ENCODE results near the gene ZNF816. TPM values are rescaled to one million over a fixed set of nuclear protein-coding genes. Genes with fewer than 3 reads are reported as not detected.

The ZNF816 gene
- 2.3 and 5.4 TPM in 2 replicates for total RNA-seq

DNA sequence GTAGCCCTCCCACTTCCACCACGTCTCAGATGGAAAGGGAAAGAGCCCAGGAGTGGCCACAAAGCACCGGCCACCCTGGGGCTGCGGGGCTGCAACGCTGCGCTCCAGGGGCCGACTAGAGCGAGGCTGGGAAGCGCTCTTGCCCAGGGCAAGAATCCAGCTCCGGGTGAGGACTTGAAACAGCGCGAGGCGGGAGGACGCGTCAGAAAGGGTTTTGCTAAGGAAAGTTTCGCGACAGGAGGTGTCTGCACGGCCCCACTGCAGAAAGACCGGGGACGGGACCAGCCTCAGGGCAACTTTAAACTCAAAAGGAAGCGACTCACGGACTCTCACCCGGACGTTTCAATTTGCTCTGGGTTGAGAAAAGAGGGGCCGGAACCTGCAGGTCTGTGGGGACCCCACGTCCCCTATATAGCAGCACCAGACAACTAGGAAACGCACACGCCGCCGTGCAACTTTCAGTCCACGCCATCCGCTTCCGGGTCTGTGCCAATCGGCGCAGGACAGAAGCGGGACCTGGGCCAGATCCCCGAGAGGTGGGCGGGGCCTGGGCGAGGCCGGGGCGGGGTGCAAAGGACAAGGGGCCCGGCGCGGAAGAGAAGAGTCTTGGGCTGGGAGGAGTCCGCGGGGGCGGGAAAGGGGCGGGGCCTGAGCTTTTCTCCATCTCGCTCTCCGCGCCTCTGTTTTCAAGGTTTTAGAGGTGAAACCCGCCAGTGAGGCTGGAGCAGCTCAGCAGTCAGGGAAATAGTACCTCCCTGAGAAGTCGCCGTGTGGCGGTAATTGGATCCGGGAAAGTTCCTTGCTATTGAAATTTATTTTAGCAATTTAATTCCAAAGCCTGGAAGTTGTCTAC lies at the start of gene ZNF816:
Gene ZNF816 (minus strand): TSS at position 488 of the 853 bp plus-strand sequence. CDS start 6,792 bp downstream, outside the sequence.

DNA sequence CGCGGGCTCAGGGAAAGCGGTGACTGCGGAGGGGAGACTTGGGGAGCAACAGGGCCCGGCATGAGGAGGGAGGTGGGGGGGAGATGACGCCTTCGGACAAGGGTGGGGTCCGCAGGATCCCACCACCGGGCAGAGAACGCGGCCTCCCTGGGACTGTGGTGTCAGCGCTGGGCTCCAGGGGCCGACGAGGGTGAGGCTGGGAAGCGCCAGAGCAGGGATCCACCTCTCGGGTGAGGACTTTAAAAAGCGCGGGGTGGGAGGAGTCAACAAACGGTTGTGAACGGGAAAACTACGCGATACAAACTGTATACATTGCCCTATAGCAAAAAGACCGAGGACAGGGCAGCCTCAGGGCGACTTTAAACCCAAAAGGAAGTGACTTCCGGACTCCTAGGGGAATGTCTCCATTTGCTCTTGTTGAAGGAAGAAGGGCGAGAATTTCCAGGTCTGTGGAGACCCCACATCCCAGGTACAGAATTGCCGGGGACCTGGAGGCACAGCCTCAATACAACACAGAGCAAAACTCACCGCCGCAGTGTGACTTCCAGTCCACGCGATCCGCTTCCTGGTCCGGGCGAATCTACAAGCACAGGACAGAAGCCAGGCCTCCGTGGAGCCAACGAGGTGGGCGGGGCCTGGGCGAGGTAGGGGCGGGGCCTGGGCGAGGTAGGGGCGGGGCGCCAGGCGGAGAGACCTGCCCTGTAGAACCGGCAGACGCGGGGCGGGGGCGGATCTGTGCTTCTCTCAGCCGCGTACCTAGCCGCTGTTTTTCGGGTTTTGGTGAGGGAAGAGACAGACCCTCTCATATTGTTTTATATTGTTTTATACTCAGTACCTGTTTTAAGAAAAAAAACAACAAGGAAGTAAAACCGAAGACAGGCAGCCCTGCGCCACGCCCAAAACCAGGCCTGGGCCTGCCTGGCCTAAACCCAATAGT lies 39.6 kb downstream of the ZNF816 start, which contains the start of gene ZNF888:
Gene ZNF888 (minus strand): TSS at position 588 of the 937 bp plus-strand sequence. CDS start 5,555 bp downstream, outside the sequence.

Other genes starting within 250 kb of the ZNF816 start
- gene ZNF611, start 227.8 kb downstream of the ZNF816 start, total RNA-seq: 1.0 and 4.0 TPM in 2 replicates
- gene ZNF600, start 176.1 kb downstream of the ZNF816 start, total RNA-seq: 3.0 and 5.8 TPM in 2 replicates
- gene ZNF28, start 141.2 kb downstream of the ZNF816 start, total RNA-seq: 10.2 and 13.0 TPM in 2 replicates
- 7.3 and 9.8 TPM in 2 replicates for gene ZNF468, start 105.3 kb downstream of the ZNF816 start, total RNA-seq
- 1.6 and 1.8 TPM in 2 replicates for gene ZNF320, start 65.2 kb downstream of the ZNF816 start, total RNA-seq
- 2.4 and 4.1 TPM in 2 replicates for gene ZNF888, start 39.5 kb downstream of the ZNF816 start, total RNA-seq
- not detected in 2 replicates for gene ERVV-1, start 51.0 kb upstream of the ZNF816 start, total RNA-seq
- not detected in 2 replicates for gene ERVV-2, start 81.9 kb upstream of the ZNF816 start, total RNA-seq
- 7.3 and 12.7 TPM in 2 replicates for gene ZNF160, start 140.5 kb upstream of the ZNF816 start, total RNA-seq
- gene ZNF415, start 170.0 kb upstream of the ZNF816 start, total RNA-seq: 0.84 and 2.3 TPM in 2 replicates
- gene ZNF347, start 196.2 kb upstream of the ZNF816 start, total RNA-seq: 1.3 and 1.7 TPM in 2 replicates
- 0.85 and 4.6 TPM in 2 replicates for gene ZNF665, start 230.5 kb upstream of the ZNF816 start, total RNA-seq